Esophagus mucosa (tissue), 1 donor: ENCODE results near the gene ZBTB4. TPM values are rescaled to one million over a fixed set of nuclear protein-coding genes. Genes with fewer than 3 reads are reported as not detected.

Source experiments
- ATAC-seq: fragments of 200-7000 bp; cut with Tn5 transposase; one replicate; pipeline ENCODE4 v1.9.1; 2020
- total RNA-seq: library from RNA; stranded (reverse); gene quantifications from one replicate; pipeline ENCODE4 v1.2.4, GENCODE V29; 2023
- donor health status: DM: yes; HTN: yes; CAD: no.

The ZBTB4 gene
- total RNA-seq, 1 donor from 2014 or later = 21.0 TPM

DNA sequence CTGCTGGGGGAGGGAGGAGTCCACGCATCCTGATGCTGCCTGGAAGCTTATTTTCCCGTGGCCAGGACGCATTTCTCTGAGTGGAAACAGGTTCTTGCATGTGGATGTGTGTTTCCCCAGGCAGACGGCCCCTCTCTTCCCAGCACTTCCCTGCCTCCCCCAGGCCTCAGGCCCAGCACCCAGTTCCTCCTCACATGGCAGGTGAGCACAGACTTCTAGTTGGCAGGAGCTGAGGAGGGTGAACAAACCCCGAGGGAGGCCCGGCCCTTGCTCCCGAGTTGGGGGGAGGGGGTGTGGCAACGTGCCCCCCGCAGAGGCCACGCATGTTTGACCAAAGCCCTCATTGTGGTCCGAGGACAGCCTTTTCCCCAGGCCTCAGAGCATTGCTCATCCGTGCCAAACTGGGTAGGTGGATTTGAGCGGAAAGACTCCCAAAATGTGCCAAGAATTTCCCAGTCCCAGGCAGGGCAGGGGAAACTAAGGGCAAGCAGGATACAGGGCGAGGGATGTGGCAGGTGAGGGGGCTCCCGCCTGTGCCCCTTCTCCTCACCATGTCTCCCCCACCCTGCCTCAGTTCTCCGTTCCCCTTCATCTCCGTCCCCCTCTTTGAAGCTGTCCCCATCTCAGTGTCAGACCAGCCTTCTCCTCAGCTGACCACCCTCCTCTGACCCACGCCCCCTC lies 60.8 kb downstream of the ZBTB4 start:
- no peak for ATAC-seq

DNA sequence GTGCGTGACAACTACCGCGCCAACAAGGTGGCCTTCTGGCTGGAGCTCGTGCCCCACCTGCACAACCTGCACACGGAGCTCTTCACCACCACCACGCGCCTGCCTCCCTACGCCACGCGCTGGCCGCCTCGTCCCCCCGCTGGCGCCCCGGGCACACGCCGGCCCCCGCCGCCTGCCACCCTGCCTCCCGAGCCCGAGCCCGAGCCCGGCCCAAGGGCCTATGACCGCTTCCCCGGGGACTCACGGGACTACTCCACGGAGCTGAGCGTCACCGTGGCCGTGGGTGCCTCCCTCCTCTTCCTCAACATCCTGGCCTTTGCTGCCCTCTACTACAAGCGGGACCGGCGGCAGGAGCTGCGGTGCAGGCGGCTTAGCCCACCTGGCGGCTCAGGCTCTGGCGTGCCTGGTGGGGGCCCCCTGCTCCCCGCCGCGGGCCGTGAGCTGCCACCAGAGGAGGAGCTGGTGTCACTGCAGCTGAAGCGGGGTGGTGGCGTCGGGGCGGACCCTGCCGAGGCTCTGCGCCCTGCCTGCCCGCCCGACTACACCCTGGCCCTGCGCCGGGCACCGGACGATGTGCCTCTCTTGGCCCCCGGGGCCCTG lies 62.3 kb downstream of the ZBTB4 start:
- ATAC-seq = no peak

DNA sequence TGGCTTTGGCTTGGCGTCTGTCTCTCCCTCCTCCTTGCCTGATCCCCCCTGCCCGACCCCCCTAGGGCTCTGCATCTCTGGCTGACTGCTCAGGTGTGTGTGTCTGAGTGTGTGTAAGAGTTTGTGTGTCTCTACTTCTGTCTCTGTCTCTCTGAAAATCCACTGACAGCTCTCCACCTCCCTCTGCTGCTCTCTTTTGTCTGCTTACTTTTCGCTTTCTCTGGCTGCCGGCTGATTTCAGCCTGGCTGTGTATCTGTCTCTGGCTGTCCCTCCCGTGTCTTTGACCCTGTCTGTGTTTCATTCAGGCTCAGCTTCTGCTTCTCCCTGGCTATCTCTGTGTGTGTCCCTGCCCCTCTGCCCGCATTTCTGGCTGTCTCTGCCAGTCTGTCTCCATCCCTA lies 63.1 kb downstream of the ZBTB4 start:
- ATAC-seq = no peak

DNA sequence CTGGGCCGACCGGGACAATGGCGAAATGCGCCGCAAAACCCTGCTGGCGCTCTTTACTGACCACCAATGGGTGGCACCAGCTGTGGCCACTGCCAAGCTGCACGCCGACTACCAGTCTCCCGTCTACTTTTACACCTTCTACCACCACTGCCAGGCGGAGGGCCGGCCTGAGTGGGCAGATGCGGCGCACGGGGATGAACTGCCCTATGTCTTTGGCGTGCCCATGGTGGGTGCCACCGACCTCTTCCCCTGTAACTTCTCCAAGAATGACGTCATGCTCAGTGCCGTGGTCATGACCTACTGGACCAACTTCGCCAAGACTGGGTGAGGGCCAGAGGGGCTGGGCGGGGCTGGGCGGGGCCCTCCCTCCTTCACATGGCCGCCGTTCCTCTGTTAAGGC lies 63.6 kb downstream of the ZBTB4 start:
- no peak for ATAC-seq

DNA sequence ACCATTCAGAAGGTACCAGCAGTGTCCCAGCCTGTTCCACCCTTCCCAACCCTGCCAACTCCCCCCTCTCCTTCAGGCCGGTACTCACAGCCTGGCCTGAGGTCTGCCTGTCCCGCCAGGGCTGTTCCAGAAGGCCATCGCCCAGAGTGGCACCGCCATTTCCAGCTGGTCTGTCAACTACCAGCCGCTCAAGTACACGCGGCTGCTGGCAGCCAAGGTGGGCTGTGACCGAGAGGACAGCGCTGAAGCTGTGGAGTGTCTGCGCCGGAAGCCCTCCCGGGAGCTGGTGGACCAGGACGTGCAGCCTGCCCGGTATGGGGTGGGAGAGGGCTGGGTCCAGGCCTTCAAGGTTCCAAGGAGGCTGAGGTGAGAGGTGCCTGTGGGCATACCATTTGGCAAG lies 64.6 kb downstream of the ZBTB4 start:
- ATAC-seq = no peak

DNA sequence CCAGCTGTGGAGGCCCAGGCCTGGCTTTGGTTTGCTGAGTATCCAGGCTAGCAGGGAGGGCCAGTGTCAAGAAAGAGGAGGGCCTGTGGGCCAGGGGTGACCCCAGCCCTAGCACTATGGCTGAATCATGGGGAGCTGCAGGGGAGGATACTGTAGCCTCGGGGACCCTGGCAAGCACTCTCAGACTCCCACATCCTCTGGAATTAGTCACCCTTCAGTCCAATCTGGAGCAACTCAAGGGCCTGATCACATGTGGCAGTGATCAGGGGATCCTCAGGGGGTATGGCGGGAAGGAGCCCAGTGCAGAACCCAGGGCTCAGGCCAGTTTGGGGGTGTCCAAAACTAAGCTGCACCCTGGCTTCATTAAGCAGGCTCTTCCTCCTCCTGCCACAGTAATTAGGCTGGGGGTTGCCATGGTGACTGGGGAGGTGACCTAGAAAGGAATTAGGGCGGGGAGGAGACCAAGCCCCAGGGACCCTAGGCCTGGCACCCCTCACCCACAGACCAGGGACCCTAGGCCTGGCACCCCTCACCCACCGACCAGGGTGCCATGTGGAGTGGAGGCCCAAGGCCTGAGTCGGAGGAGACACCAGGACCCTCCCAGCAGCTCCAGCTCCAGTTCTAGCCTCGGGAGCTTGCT lies 66.0 kb downstream of the ZBTB4 start:
- no peak for ATAC-seq

DNA sequence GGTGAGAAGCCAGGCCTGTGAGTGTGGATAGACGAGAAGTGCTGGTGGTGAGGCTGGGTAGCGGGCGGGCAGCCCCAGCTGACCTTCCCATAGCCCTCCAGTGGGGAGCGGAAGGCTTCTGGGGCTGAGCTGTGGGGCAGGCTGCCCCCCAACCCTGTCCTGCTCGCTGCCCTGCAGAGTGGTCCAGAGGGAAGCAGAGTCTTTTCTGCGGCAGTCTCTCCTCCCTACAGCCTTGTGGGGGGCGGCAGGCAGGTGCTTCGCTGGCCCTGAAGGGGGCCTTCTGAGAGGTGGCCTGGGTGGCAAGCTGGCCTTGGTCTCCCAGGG lies 68.0 kb downstream of the ZBTB4 start:
- no peak for ATAC-seq

DNA sequence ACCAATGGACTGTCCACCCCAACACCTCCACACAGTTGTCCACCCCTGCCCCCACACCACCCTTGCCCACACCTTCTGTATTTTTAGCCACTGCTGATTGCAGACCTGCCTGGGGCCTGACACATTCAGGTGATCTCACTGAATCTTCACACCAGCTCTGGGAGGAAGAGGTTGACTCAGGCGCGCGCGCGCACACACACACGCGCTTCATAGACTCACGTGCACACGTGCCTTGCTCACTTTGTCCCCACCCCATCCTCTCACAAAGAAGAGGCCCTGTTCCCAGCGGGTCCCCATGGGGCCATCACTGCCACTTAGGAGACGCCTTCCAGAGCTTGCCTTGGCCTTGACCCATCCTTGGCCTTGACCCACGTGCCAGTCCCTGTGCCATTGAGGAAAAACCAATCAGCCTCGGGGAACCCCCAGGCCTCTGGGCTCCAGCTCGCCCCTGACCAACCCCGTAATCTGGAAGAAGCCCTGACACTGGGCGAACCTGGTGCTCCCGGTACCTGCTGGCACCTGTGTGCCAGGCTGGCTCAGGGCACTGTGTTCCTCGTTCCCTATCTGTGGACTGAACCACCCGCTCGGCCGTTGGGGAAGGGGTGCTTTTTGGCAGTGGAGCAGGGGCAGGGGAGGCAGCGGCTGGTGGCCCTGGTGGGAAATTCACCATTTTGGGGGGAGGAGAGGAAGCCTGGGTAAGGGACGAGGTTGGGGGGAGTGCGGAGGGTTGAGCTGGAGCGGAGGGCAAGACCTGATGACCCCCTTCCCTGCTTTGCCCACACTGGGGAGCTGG lies 68.6 kb downstream of the ZBTB4 start:
- no peak for ATAC-seq

DNA sequence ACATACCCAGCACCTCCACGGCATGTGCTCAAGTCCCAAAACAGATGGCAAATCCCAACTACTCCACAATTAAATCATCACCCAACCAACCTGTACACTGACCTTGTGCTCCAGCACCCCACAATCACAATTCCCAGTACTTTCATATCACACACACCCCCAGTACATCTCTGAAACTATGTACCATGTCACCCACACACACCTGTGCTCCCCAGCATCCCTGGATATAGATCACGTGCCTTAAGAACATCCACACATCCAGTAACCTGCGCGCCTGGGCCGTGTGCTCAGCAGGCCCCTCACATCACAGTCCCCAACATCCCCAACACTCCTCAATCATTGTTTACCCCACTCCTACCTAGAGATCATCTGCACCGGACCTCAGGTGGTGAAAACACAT lies 69.7 kb downstream of the ZBTB4 start:
- no peak for ATAC-seq

Other genes with a start within 250 kb of the ZBTB4 start
- 32.7 TPM for gene DVL2, start 245.1 kb downstream of the ZBTB4 start, total RNA-seq
- 33.6 TPM for gene PHF23, start 240.2 kb downstream of the ZBTB4 start, total RNA-seq
- gene GABARAP, start 237.2 kb downstream of the ZBTB4 start, total RNA-seq = 268 TPM
- 87.6 TPM for gene CTDNEP1, start 227.9 kb downstream of the ZBTB4 start, total RNA-seq
- 40.3 TPM for gene ELP5, start 227.4 kb downstream of the ZBTB4 start, total RNA-seq
- gene CLDN7, start 217.2 kb downstream of the ZBTB4 start, total RNA-seq = 279 TPM
- gene SLC2A4, start 197.9 kb downstream of the ZBTB4 start, total RNA-seq = 0.68 TPM
- gene YBX2, start 185.0 kb downstream of the ZBTB4 start, total RNA-seq = 0.96 TPM
- gene EIF5A, start 172.0 kb downstream of the ZBTB4 start, total RNA-seq = 623 TPM
- gene GPS2, start 164.3 kb downstream of the ZBTB4 start, total RNA-seq = 38.9 TPM
- gene NEURL4, start 150.3 kb downstream of the ZBTB4 start, total RNA-seq = 13.5 TPM
- gene ACAP1, start 143.1 kb downstream of the ZBTB4 start, total RNA-seq = 3.8 TPM
- gene KCTD11, start 127.5 kb downstream of the ZBTB4 start, total RNA-seq = 32.9 TPM
- not detected for gene TMEM95, start 124.5 kb downstream of the ZBTB4 start, total RNA-seq
- gene TNK1, start 98.5 kb downstream of the ZBTB4 start, total RNA-seq = 6.1 TPM
- 23.1 TPM for gene PLSCR3, start 85.1 kb downstream of the ZBTB4 start, total RNA-seq
- gene TMEM256, start 75.5 kb downstream of the ZBTB4 start, total RNA-seq = 92.8 TPM
- gene NLGN2, start 71.8 kb downstream of the ZBTB4 start, total RNA-seq = 3.0 TPM
- gene SPEM1, start 59.3 kb downstream of the ZBTB4 start, total RNA-seq = not detected
- gene SPEM2, start 54.0 kb downstream of the ZBTB4 start, total RNA-seq = not detected
- gene SPEM3, start 50.8 kb downstream of the ZBTB4 start, total RNA-seq = not detected
- gene TMEM102, start 44.2 kb downstream of the ZBTB4 start, total RNA-seq = 8.2 TPM
- gene FGF11, start 40.1 kb downstream of the ZBTB4 start, total RNA-seq = 8.6 TPM
- 4.9 TPM for gene CHRNB1, start 34.6 kb downstream of the ZBTB4 start, total RNA-seq
- gene SLC35G6, start 1.8 kb upstream of the ZBTB4 start, total RNA-seq = not detected
- 116 TPM for gene POLR2A, start 4.7 kb upstream of the ZBTB4 start, total RNA-seq
- gene TNFSF12, start 69.4 kb upstream of the ZBTB4 start, total RNA-seq = 2.7 TPM
- gene TNFSF13, start 79.1 kb upstream of the ZBTB4 start, total RNA-seq = 6.4 TPM
- 34.5 TPM for gene SENP3, start 82.3 kb upstream of the ZBTB4 start, total RNA-seq
- 61.3 TPM for gene CD68, start 100.0 kb upstream of the ZBTB4 start, total RNA-seq
- 36.7 TPM for gene MPDU1, start 104.2 kb upstream of the ZBTB4 start, total RNA-seq
- 74.0 TPM for gene SOX15, start 110.5 kb upstream of the ZBTB4 start, total RNA-seq
- 17.0 TPM for gene FXR2, start 135.3 kb upstream of the ZBTB4 start, total RNA-seq
- gene SAT2, start 148.2 kb upstream of the ZBTB4 start, total RNA-seq = 35.7 TPM
- 0.48 TPM for gene SHBG, start 150.5 kb upstream of the ZBTB4 start, total RNA-seq
- 0.36 TPM for gene ATP1B2, start 171.3 kb upstream of the ZBTB4 start, total RNA-seq
- gene TP53, start 207.9 kb upstream of the ZBTB4 start, total RNA-seq = 74.1 TPM
- 8.5 TPM for gene WRAP53, start 208.8 kb upstream of the ZBTB4 start, total RNA-seq
- gene EFNB3, start 225.6 kb upstream of the ZBTB4 start, total RNA-seq = 1.6 TPM
- gene DNAH2, start 238.1 kb upstream of the ZBTB4 start, total RNA-seq = 0.04 TPM